NCI-H2196 treated with DMSO at 0.1 percent for 48 hours (cell line): ENCODE data around the gene ZNF335.
"Not testable (repeated sequence)": the region's sequence is repeated elsewhere in the genome, so short reads cannot be mapped to it uniquely, and the experiment has no call there.

Experiments used
- DNase-seq: peaks from one replicate; lab custom pipeline; 2025; ENCODE audit not compliant: unreplicated experiment; lab: John Stamatoyannopoulos, UW

ZNF335 gene

DNA sequence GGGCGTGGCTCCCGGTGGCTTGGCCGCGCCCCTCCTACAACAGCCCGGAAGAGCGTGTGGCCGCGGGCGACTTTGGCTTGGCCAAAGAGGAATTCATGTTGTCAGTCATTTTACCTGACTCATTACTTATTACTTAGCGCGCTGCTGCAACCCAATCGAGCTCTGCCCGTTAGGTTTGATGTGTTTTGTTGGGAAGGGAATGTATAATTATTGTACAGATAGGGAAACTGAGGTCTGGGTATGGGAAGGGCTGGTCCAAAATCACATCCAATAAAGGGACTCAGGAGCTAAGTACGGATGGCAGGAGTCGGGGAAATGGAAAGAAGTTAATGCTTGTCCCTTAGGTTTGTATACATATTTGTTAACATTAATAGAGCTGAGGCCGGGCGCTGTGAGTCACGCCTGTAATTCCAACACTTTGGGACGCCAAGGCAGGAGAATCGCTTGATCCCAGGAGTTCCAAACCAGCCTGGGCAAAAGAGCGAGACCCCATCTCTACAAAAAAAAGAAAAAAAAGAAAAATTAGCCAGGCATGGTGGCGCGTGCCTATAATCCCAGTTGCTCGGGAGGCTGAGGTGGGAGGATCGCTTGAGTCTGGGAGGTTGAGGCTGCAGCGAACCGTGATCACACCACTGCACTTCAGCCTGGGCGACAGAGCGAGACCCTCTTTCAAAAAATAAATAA is 639 bp upstream of the ZNF335 start:
- DNase-seq = peak; percentile 88

DNA sequence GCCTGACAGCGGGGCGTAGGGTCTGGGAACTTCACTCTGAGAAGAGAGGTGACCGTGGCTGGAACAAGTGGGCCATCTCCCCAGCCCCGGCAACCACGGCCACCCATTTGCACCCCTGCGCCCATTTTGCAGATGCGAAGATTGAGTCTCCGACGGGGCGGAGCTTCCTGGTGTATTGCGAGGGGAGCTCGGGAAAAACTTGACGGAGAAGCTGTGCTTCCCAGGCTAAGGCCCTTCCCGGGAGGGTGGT is 653 bp downstream of the ZNF335 start:
- no peak for DNase-seq

DNA sequence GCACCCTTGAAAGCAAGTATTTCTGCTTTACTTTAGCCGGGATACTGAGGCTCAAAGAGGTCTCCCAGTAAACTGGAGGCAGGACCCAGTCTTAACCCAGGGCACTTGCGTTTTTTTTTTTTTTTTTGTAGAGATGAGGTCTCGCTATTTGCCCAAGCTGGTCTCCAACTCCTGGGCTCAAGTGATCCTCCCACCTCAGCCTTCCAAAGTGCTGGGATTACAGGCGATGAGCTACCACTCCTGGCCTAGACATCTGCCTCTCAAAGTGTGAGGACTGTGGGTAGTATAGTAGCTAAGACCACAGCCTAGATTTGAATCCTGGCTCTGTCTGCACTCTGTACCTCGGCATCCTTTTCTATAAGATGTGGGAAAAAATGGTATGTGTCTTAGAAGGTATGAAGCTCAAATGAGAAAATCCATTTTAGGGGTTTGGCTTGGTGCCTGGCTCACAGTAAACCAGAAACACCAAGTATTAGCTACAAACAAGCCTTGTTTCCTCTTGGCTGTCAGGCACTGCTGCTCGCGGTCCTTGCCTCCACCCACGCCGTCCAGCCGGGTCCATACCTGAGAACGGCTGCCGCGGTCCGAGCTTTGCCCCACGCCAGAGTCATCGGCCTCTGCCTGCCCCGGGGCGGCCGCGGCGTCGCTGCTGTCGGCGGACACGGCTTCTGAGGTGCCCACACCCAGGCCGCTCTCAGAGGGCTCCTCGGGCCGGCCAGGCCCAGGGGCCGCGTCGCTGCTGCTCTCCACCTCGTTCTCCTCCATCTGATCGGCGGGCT is 1.2 kb downstream of the ZNF335 start:
- DNase-seq = no peak

DNA sequence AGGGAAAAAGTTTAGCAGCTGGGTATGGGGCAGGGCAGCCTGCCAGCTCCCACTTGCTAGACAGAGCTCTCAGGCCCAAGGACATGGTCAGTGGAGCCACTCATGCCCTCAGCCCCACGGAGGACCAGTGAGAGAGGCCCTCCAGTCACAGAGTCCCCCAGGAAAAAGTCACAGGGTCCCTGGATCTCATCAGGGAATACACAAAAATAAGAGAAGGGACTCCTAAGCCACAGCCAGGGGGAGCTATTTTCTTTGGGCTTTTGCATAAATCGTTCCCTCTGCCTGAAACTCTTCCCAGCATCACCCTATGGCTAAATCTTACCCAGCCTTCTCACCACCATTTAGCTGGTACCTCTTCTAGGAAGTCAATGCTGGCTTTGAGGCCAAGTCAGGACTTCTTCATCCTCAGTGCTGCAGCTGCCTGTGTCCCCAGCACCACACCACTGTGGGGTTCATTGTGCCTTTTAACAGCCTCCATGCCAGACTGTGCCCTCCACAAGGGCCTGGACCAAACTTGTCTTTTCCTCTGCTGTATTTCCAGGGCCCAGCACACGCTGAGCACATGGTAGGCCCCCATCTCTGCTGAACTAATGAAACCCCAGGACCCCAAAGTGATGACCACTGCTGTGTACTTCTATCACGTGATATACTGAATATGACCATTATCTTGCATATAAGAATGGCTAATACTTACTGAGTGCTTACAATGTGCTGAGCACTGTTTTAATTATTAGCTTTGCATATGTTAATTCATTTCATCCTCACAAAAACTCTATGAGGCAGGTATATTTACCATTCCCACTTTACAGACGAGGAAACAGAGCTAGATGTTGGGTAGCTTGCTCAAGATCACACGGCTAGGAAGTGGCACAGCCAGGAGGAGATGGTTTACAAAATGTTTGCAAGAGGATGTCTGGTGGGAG is 2.0 kb downstream of the ZNF335 start:
- DNase-seq = peak; percentile 32

DNA sequence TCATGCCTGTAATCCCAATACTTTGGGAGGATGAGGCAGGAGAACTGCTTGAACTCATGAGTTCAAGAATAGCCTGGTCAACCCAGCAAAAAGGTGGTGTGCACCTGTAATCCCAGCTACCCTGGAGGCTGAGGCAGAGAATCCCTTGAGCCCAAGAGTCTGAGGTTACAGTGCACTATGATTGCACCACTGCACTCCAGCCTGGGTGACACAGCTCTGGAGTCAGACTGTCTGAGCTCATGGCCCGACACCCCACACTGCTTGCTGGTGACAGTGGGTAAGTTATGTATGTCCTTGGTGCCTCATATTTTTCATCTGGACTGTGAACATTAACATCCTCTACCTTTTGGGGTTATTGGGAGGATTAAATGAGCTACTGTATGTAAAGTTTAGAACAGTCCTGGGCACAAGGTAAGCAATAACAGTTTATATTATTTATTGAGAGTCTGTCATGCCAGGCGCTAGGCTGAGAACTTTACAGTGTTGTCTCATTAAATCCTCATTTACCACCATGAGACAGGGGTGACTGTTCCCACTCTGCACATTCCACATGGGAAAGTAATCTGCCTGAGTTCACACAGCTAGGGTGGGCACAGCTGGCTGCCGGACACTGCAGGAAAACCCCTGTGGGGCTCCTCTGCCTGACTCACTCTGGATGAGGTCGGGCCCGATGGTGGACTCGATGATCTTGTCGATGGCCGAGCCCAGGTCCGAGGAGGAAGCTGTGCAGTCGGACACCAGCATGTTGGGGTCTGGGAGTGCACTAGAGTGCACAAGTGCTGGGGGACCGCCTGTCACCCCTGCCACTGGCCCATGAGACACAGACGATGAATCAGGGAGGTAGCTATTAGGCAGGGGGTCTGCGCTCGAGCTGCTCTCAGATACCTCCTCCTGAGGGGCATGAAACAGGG is 2.9 kb downstream of the ZNF335 start:
- DNase-seq = no peak

DNA sequence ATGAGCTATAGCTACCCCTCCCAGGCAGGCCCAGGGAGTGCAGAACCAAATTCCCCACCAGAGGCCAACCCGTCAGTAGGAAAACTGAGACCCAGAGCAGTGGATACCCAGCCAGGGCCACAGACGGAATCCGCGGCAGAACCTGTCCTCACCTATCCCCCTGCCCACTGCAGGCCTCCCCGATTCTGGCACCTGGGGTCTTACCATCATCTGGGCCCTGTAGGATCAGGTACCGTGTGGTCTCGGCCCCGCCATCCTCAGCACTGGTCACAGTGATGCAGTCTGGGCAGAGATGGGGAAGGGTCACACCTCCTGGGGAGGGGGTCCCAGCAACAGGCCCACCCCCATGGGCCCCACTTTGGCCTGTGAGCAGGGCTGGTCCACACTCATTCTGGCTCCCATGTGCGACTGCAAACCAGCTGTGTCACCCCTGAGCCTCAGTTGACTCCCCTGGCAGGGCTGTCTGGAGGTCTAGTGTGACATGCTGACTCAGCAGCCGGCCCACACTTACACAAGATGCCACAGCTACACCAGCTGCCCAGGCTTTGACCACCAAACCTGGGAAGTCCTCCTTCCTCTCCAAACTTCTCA is 3.8 kb downstream of the ZNF335 start:
- DNase-seq = no peak

DNA sequence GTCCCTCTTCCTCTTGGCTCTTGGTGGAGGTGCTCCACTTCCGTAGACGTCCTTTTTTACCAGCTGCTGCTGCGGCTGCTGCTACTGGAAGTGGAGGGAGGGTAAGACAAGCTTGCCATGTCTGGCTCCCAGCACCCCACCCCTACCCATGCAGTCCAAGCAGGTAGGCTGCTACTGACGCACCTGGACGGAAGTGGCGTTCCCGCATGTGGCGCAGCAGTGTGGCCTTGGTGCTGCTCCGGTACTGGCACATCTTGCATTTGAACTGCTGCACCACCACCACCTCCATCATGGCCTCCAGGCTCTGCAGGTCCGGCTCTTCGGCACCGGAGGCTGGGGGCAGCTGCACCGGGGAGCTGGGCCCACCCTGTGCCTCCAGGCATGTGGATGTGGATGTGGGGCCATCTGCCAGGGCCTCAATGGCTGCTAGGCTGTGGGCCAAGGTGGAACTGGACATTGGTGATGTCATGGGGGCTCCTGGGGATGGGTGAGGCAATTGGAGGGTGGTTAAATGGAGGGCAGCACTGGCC is 4.4 kb downstream of the ZNF335 start:
- no peak for DNase-seq

DNA sequence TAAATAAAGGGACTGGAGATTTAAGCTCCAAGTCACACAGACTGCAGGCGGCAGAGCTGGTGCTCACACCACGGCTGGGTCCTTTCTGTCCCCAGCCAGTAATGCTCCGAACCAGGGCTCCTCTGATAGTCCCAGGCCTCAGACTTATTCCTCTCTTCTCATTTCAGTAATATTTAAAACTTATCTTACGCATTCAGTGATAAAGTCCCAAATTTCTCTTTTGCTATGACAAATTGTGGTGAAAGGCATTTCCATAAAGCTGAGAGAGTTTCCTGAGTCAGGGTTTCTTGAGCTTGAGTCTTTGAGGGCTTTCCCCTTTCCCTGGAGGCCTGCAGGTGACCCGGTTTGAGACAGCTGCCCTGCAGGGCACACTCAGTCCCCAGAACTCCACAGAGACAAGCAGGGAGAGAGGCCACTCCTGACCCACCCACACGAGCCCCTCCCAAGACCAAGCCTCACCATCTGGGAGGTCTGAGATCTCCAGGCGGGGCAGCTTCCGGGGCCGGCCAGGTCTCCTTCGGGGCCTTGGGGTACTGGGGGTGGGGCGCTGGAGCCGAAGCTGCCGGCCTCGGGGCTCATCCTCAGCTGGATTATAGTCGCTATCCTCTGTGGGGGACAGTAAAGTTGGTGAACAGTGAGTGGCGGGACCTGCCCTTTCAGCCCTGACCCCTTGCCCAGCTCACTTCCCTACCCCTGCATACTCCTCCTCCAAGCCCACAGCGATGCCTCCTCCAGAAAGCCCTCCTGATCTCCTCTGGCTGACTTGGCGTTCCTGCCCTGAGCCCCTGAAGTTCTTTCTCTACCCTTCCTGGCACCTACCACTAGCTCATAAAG is 6.6 kb downstream of the ZNF335 start:
- no peak for DNase-seq

DNA sequence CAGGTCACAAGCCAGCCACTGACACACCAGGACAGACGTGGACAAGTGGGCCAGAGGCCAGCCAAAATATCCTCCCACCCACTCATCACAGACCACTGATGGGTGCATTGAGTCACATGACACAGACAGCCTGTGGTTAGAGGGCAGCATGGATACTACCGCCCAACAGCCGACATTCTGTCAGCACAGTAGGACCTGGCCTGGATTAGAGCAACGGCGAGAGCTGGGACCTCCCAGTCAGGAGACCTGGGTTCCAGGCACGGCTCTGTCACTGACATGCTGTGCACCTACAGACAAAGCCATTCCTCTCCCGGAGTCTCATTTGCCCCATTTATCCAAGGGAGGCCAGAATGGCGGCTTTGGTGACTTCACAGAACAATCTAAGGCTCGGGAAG is 8.0 kb downstream of the ZNF335 start:
- no peak for DNase-seq

DNA sequence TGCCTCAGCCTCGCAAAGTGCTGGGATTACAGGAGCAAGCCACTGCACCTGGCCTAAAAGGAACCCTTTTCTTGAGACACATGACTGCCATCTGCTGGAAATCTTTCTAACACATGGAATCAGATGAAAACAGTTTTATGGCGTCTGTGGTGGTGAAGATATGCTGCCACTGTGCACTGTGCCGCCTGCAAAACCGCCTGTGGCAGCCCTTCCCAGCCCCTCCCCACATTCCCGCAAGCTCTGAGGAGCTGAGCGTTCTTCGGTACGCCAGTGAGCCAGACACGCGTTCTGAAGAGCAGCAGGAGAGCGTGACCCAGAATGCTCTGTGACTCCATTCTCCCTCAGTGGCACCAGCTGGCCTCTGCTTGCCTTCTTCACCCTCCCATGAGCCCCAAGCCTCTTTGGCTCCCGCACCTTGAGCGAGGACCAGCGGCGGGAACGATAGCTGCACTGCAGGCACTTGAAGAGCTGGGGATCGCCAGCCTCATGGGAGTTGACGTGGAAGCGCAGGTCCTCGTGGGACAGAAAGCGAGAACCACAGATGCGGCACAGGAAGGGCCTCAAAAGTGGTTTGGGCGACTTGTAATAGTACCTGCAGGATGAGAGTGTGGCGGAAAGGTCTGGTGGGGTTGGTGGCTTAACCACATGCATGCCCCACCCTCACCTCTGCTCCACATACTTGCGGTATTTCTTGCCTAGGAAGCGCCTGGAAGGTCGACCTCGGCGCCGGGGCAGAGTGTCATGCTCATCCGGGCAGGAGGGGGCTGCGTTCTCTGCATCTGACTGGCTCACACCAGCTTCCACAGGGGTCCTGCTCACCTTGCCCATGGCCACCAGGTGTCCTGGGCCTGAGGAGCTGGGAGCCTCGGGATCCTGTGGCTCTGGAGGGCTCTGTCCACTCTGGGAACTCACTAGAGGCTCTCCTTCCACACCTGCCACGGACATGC is 8.7 kb downstream of the ZNF335 start:
- peak; percentile 40 for DNase-seq

DNA sequence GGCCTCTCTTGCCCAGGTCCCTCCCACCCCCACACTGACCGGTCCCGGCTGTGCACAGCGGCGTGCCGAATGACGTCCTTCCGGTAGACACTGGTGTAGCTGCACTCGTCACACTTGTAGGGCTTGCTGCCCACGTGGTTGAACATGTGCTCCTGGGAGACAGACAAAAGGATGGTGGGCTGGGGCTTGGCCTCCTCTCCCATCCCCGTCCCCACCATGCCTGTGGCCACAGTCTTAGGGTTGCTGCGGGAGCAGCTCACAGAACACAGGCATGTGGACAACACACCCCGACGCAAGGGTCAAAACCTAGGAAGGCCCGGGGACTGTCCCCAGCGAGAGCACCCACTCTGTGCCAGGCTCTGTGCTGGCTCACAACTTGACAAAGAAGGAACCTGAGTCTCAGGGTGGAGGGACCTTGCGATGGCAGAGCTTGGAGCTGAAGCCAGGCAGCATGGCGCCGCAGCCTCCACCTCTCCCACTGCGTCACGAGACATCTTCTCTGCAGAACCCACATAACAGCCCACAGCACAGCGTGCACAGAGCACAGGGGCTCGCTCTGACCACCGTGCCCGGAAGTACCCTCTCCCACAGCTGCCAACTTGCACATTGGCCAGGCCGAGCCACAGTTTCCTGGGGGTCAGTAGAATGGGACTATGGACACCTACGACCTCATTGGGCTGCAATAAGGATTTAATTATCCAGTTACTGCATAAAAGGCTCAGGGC is 9.8 kb downstream of the ZNF335 start:
- DNase-seq = no peak

DNA sequence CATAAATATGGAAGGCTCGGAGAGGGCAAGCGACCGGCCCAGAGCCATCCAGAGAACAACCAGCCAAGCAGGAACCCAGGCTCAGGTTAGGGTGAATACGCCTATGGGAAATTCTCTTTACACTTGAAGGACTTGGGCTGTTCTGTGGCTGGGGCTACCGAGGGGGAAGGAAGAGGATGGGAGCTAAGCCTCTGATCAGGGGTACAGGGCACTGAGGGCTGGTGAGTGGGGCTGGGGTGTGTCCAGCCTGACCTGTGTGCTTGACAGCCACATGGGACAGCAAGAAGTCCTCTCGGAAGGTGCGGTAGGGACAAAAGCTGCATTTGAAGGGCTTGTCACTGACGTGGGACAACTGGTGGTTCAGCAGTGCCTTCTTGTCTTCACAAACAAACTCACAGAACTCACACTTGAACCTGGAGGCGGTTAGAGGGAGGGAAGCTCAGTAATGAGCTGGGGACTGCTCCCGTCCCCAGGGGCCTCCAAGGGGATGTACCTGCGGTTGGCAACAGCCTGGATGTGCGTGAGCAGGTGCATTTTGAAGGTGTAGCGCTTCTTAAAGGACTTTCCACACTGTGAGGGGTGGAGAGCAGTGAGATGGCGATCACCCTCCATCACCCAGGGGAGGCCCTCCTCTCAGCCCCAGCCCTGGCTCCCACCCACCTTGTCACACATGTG is 11.9 kb downstream of the ZNF335 start:
- DNase-seq = no peak

DNA sequence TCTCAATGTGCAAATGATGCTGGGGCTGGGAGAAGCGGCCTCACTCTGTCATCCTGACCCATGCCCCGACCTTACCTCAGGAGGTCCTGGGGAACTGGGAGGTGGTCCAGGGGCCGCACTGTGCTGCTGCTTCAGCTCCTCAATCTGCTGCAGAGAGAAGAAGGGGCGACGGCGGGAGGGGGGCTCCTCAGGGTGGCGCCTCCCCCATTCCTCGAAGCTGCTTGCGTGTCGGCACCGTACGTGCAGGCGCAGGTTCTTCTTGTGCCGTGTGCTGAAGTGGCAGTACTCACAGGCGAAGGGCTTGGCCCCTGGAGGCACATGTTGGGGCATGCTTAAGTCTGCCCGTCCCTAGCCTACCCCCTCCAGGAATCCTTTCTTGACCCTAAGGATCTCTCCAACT is 12.9 kb downstream of the ZNF335 start:
- no peak for DNase-seq

DNA sequence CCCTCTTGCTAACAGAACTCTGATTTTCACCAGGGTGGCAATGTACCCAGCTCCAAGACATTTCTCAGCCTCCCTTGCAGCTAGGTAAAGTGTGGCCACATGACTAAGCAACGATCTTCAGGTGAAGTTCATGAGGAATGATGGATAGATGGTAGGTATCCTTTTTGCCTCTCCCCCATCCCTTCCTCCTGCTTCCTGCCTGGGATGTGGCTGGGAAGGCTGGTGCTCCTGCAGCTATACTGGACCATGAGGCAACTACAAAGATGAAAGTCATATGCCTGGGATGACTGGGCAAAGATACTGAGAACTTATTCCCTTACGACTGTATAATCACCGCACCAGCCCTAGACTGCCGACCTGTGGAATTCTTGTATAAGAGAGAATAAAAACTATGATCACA is 13.4 kb downstream of the ZNF335 start:
- DNase-seq = no peak

DNA sequence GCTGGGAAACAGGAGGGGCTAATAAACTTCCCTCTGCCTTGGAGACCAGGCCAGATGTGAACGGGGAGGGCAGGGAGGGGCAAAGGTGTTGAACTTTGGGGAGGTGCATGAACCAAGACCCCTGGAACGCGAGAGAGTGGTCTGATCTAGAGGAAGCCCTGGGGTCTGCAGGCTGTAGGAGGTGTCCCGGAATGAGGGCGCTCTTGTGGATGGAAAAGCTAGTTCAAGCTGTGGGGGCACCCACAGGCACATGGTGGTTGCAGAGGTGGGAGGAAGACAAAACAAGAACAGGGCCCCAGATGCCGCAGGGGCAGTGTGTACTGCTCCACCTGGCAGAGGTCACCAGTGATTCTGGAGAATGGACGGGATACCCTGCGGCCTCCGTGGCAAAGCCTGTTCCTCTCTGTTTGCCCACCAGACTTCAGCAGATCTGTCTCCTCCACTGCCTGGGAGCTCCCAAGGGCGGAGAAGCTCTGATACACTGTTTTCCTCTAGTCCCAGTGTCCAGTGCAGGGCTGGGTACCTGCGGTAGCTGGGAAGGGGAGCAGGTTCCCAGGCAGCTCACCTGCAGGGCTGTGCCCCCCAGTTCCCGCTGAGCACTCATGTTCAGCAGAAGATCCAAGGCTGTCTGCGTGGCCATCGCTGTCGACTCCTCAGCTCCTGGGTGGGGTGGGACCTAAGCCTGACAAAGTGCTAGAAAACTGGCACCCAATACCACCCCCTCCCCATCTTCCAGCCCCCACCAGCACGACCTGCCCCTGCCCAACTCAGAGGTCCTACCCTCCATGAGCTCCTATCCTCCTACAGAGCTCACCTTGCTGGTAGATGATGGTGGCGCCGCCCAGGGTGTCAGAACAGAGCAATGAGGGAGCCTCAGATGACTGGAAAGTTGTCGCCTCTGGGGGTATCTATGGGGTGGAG is 14.7 kb downstream of the ZNF335 start:
- no peak for DNase-seq

DNA sequence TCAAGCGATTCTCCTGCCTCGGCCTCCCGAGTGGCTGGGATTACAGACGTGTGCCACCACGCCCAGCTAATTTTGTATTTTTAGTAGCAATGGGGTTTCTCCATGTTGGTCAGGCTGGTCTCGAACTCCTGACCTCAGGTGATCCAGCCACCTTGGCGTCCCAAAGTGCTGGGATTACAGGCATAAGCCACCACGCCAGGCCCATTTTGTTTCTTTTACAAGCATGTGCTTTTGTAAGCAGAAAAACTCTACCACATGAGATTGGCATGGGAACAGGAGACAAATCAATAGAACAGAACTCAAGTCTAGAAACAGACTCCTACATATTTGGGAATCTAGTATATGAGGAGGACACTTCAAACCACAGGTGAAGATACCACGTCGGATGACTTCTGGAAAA is 15.7 kb downstream of the ZNF335 start:
- DNase-seq = not testable (repeated sequence)
